Lower leg skin (tissue), 3 donors: ENCODE data around the gene CASTOR1.

Source experiments
- POLR2A ChIP-seq, 2 donors: fragments of 450-650 bp; IDR thresholded peaks; one replicate each; pipeline ENCODE4 v1.6.1; 2016 to 2017; ENCODE audit warnings: antibody characterized with exemption in 2 of 2, mild to moderate bottlenecking in 1 of 2, moderate library complexity in 1 of 2
- TF ChIP-seq, protein P1 (sequence below), 3 donors: fragments of 450-650 bp; IDR thresholded peaks; one replicate each; pipeline ENCODE4 v1.5.1; 2016; ENCODE audit warnings: antibody characterized with exemption in 3 of 3, mild to moderate bottlenecking in 3 of 3, moderate library complexity in 2 of 3

GRCh38 chr22:30286813-30287647 lies 2.3 kb downstream of the CASTOR1 start:
- TF ChIP-seq, protein P1, sequence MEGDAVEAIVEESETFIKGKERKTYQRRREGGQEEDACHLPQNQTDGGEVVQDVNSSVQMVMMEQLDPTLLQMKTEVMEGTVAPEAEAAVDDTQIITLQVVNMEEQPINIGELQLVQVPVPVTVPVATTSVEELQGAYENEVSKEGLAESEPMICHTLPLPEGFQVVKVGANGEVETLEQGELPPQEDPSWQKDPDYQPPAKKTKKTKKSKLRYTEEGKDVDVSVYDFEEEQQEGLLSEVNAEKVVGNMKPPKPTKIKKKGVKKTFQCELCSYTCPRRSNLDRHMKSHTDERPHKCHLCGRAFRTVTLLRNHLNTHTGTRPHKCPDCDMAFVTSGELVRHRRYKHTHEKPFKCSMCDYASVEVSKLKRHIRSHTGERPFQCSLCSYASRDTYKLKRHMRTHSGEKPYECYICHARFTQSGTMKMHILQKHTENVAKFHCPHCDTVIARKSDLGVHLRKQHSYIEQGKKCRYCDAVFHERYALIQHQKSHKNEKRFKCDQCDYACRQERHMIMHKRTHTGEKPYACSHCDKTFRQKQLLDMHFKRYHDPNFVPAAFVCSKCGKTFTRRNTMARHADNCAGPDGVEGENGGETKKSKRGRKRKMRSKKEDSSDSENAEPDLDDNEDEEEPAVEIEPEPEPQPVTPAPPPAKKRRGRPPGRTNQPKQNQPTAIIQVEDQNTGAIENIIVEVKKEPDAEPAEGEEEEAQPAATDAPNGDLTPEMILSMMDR (IDR thresholded peaks at IDR 0.05), result peak in 1 of 3 donors; percentile 79
- no peak for TF ChIP-seq POLR2A (IDR thresholded peaks at IDR 0.05)
